Upper lobe of left lung (tissue), 4 donors: ENCODE results near the gene TRMT6.

Experiments used
- CTCF ChIP-seq, 6 experiments: fragments of 450-650 bp in 4 of 6; fragments of 200-600 bp in 2 of 6; sonication (generic) in 2 of 6; IDR thresholded peaks; one replicate each; pipeline ENCODE4 v1.5.1; 2016 to 2019; ENCODE audit warnings: antibody characterized with exemption in 6 of 6
- EP300 ChIP-seq, 4 donors: sonication (generic); formaldehyde crosslinking; IDR thresholded peaks; one replicate each; pipeline ENCODE4 v1.5.1; 2017; ENCODE audit warnings: antibody characterized with exemption in 4 of 4, control low read depth in 2 of 4
- POLR2A ChIP-seq, 4 donors: fragments of 450-650 bp; IDR thresholded peaks; one replicate each; pipeline ENCODE4 v1.5.1; 2016 to 2017; ENCODE audit warnings: antibody characterized with exemption in 4 of 4, mild to moderate bottlenecking in 2 of 4
- POLR2AphosphoS5 ChIP-seq, 2 donors: sonication (generic); formaldehyde crosslinking; IDR thresholded peaks; one replicate each; pipeline ENCODE4 v1.5.1; 2017; ENCODE audit warnings: antibody characterized with exemption in 2 of 2

DNA sequence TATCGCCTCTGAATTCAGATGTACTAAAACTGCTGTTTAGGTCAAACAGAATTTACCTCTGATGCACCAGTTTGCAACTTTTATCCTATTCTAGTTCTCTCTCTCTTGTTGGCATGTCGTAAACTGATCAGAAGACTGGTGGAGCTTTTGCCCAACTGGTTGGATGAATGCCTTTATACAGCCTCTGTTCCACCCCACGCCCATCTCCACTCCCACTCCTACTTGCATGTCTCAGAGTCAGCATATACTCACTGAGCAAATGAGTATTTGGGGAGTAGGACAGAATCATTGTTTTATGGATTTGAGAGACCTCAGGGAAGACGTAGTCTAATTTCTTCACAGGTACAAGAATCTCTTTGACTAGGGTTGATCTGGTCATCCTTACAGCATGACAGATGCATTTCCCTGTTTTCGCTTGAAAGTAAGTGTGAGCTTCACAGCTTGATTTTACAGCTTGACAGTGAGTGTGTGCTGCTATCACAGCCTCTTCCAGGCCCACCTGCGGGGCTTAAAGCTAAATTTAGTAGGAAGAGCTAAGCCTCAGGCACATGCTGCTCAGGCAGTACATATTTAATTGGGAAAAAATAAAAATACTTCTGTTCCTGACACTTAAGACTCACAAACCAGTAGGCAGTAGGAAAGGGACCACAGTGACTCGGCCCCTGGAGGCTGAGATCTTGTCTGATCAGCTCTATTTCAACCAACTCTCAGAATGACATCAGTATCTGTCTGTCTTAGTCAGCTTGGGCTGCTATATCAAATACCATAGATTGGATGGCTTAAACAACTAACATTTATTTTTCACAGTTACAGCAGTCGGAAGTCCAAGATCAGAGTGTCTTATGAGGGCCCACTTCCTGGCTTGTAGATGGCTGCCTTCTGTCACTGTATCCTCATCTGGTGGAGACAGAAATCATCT lies 30.4 kb downstream of the TRMT6 start:
- TF ChIP-seq POLR2A (IDR thresholded peaks at IDR 0.05) (no peak), CTCF (IDR thresholded peaks at IDR 0.05) (no peak), POLR2AphosphoS5 (IDR thresholded peaks at IDR 0.05) (no peak), EP300 (IDR thresholded peaks at IDR 0.05) (no peak)
